Glomerular visceral epithelial cell (primary cell): Measurements from ENCODE around the gene XYLT1.

Experiments used
- DNase-seq: peaks from one replicate; pipeline ENCODE4 v3.0.0-alpha.2; 2016; ENCODE audit errors: extremely low spot score

Gene XYLT1

GRCh38 chr16:17149904-17150483, 320.8 kb downstream of the XYLT1 start:
- no peak for DNase-seq

- no peak for DNase-seq
Measured at GRCh38 chr16:17147942-17148341, 322.8 kb downstream of the XYLT1 start.

- DNase-seq, result no peak
Measured at GRCh38 chr16:17145029-17145428, 325.7 kb downstream of the XYLT1 start.

GRCh38 chr16:17144431-17144830, 326.3 kb downstream of the XYLT1 start:
- no peak for DNase-seq

GRCh38 chr16:17143546-17144419, 327.0 kb downstream of the XYLT1 start:
- DNase-seq, result no peak

GRCh38 chr16:17138801-17139200, 332.0 kb downstream of the XYLT1 start:
- no peak for DNase-seq

GRCh38 chr16:17135439-17135838, 335.3 kb downstream of the XYLT1 start:
- DNase-seq, result no peak

- DNase-seq, result no peak
Measured at GRCh38 chr16:17134586-17134985, 336.2 kb downstream of the XYLT1 start.

- no peak for DNase-seq
Measured at GRCh38 chr16:17133851-17134250, 336.9 kb downstream of the XYLT1 start.

- no peak for DNase-seq
Measured at GRCh38 chr16:17131351-17131750, 339.4 kb downstream of the XYLT1 start.

- no peak for DNase-seq
Measured at GRCh38 chr16:17130733-17131132, 340.0 kb downstream of the XYLT1 start.

- DNase-seq, result no peak
Measured at GRCh38 chr16:17129971-17130370, 340.8 kb downstream of the XYLT1 start.

GRCh38 chr16:17128791-17129190, 342.0 kb downstream of the XYLT1 start:
- no peak for DNase-seq

- no peak for DNase-seq
Measured at GRCh38 chr16:17126156-17126555, 344.6 kb downstream of the XYLT1 start.

- DNase-seq, result no peak
Measured at GRCh38 chr16:17125671-17126070, 345.1 kb downstream of the XYLT1 start.

- DNase-seq, result no peak
Measured at GRCh38 chr16:17117906-17118577, 352.7 kb downstream of the XYLT1 start.

GRCh38 chr16:17116595-17117322, 354.0 kb downstream of the XYLT1 start:
- no peak for DNase-seq

GRCh38 chr16:17109413-17109812, 361.3 kb downstream of the XYLT1 start:
- DNase-seq, result no peak

GRCh38 chr16:17108596-17108995, 362.2 kb downstream of the XYLT1 start:
- DNase-seq, result no peak

GRCh38 chr16:17107450-17107849, 363.3 kb downstream of the XYLT1 start:
- no peak for DNase-seq

- no peak for DNase-seq
Measured at GRCh38 chr16:17106243-17106791, 364.4 kb downstream of the XYLT1 start.
